HG03439 (cell line): ENCODE results near the gene ANKRD40.

Experiments used
- ATAC-seq: cut with Tn5 transposase; IDR thresholded peaks from one replicate; pipeline ENCODE4 v1.9.1; 2021; ENCODE audit warnings: mild to moderate bottlenecking, moderate library complexity; ENCODE audit not compliant: unreplicated experiment

The ANKRD40 gene

GRCh38 chr17:50656509-50656908, 51.2 kb downstream of the ANKRD40 start:
- ATAC-seq, result no peak

GRCh38 chr17:50653738-50654137, 54.0 kb downstream of the ANKRD40 start:
- ATAC-seq, result no peak

- no peak for ATAC-seq
These were observed 56.1 kb downstream of the ANKRD40 start for GRCh38 chr17:50651661-50652060.

- ATAC-seq, result no peak
These were observed 58.4 kb downstream of the ANKRD40 start for GRCh38 chr17:50649042-50649908.

GRCh38 chr17:50647187-50647586, 60.5 kb downstream of the ANKRD40 start:
- ATAC-seq, result no peak

GRCh38 chr17:50645748-50646682, 61.7 kb downstream of the ANKRD40 start:
- no peak for ATAC-seq
